ENCODE measurements around the gene ACER3. TPM values are rescaled to one million over a fixed set of nuclear protein-coding genes. Genes with fewer than 3 reads are reported as not detected.

ACER3 gene
- total RNA-seq, 1 donor from 2014 or later, result 25.7 TPM

GRCh38 chr11:77068457-77069335 is 208.0 kb downstream of the ACER3 start:
- H3K36me3 Mint-ChIP-seq (ENCODE audit: unreplicated experiment), result no peaks in the 10 kb centered on the region
- peak overlapping the region; percentile 90 for H3K4me3 Mint-ChIP-seq (ENCODE audit: unreplicated experiment)
- H3K27me3 Mint-ChIP-seq (ENCODE audit: unreplicated experiment), result peaks cover 15% of the 10 kb centered on the region
- DNase-seq, result no peak
- no peak for TF ChIP-seq CTCF (IDR thresholded peaks at IDR 0.05; ENCODE audit: partially characterized antibody, unreplicated experiment)
- peaks cover 3% of the 10 kb centered on the region for H3K9me3 Mint-ChIP-seq (ENCODE audit: unreplicated experiment)
- H3K4me1 Mint-ChIP-seq (ENCODE audit: low read depth, unreplicated experiment), result peaks cover 40% of the 10 kb centered on the region
- H3K27ac Mint-ChIP-seq (ENCODE audit: unreplicated experiment), result peak overlapping the region; percentile 48

- DNase-seq, result no peak
- Mint-ChIP-seq H3K36me3 (ENCODE audit: unreplicated experiment) (no peaks in the 10 kb centered on the region), H3K27me3 (ENCODE audit: unreplicated experiment) (peaks cover 15% of the 10 kb centered on the region), H3K4me1 (ENCODE audit: low read depth, unreplicated experiment) (peaks cover 42% of the 10 kb centered on the region), H3K9me3 (ENCODE audit: unreplicated experiment) (peaks cover 3% of the 10 kb centered on the region), H3K4me3 (ENCODE audit: unreplicated experiment) (peak overlapping the region; percentile 71), H3K27ac (ENCODE audit: unreplicated experiment) (peak overlapping the region; percentile 26)
- TF ChIP-seq CTCF (IDR thresholded peaks at IDR 0.05; ENCODE audit: partially characterized antibody, unreplicated experiment), result no peak
These were observed 208.7 kb downstream of the ACER3 start for GRCh38 chr11:77069336-77069968.

- no peaks in the 10 kb centered on the region for H3K36me3 Mint-ChIP-seq (ENCODE audit: unreplicated experiment)
- H3K4me3 Mint-ChIP-seq (ENCODE audit: unreplicated experiment), result peak overlapping the region; percentile 67
- peaks cover 3% of the 10 kb centered on the region for H3K9me3 Mint-ChIP-seq (ENCODE audit: unreplicated experiment)
- TF ChIP-seq CTCF (IDR thresholded peaks at IDR 0.05; ENCODE audit: partially characterized antibody, unreplicated experiment), result no peak
- H3K27ac Mint-ChIP-seq (ENCODE audit: unreplicated experiment), result peak overlapping the region; percentile 22
- H3K4me1 Mint-ChIP-seq (ENCODE audit: low read depth, unreplicated experiment), result peaks cover 42% of the 10 kb centered on the region
- no peak for DNase-seq
- H3K27me3 Mint-ChIP-seq (ENCODE audit: unreplicated experiment), result peaks cover 12% of the 10 kb centered on the region
These were observed 209.4 kb downstream of the ACER3 start for GRCh38 chr11:77069969-77070582.

- DNase-seq, result no peak
- Mint-ChIP-seq H3K9me3 (ENCODE audit: unreplicated experiment) (peaks cover under 1% of the 10 kb centered on the region), H3K4me3 (ENCODE audit: unreplicated experiment) (no peak overlapping the region), H3K27ac (ENCODE audit: unreplicated experiment) (no peak overlapping the region), H3K27me3 (ENCODE audit: unreplicated experiment) (peaks cover 11% of the 10 kb centered on the region), H3K36me3 (ENCODE audit: unreplicated experiment) (no peaks in the 10 kb centered on the region), H3K4me1 (ENCODE audit: low read depth, unreplicated experiment) (peaks cover 42% of the 10 kb centered on the region)
- no peak for TF ChIP-seq CTCF (IDR thresholded peaks at IDR 0.05; ENCODE audit: partially characterized antibody, unreplicated experiment)
These were observed 210.4 kb downstream of the ACER3 start for GRCh38 chr11:77071077-77071476.

All from glutamatergic neuron (in vitro differentiated cells).